Transverse colon (tissue), 4 donors: ENCODE results near the gene SLBP. TPM values are rescaled to one million over a fixed set of nuclear protein-coding genes. Genes with fewer than 3 reads are reported as not detected.

ENCODE experiments used
- DNase-seq: peaks from one replicate; pipeline ENCODE4 v3.0.0-alpha.2; 2019
- H3K27ac ChIP-seq, 4 donors: fragments of 200-600 bp; sonication (generic); 2 replicates each; pipeline ENCODE4 v1.5.1; 2016 to 2018; ENCODE audit warnings: inconsistent platforms in 4 of 4
- H3K27me3 ChIP-seq: fragments of 200-600 bp; sonication (generic); 2 replicates; pipeline ENCODE4 v1.5.1; 2017; ENCODE audit warnings: inconsistent platforms
- H3K36me3 ChIP-seq, 4 donors: fragments of 200-600 bp; sonication (generic); 2 replicates each; pipeline ENCODE4 v1.5.1; 2017 to 2019; ENCODE audit warnings: inconsistent platforms in 4 of 4
- H3K4me1 ChIP-seq, 4 donors: fragments of 200-600 bp; sonication (generic); 2 replicates each; pipeline ENCODE4 v1.5.1; 2017 to 2020; ENCODE audit warnings: inconsistent platforms in 4 of 4
- H3K4me3 ChIP-seq, 4 donors: fragments of 200-600 bp; sonication (generic); 1 replicate in 1 of 4; 2 replicates in 3 of 4; pipeline versions ENCODE4 v1.5.1 to v1.6.1; 2017 to 2019; ENCODE audit warnings: inconsistent platforms in 4 of 4
- H3K9me3 ChIP-seq, 2 donors: fragments of 200-600 bp; sonication (generic); 2 replicates each; pipeline ENCODE4 v1.5.1; 2017 to 2019; ENCODE audit warnings: inconsistent platforms in 2 of 2
- EP300 ChIP-seq: sonication (generic); formaldehyde crosslinking; IDR thresholded peaks from one replicate; pipeline ENCODE4 v1.6.1; 2017; ENCODE audit warnings: antibody characterized with exemption, low read depth
- POLR2A ChIP-seq: fragments of 450-650 bp; IDR thresholded peaks from one replicate; pipeline ENCODE4 v1.6.1; 2016; ENCODE audit warnings: antibody characterized with exemption, mild to moderate bottlenecking, moderate library complexity
- POLR2AphosphoS5 ChIP-seq, 3 donors: sonication (generic); formaldehyde crosslinking; IDR thresholded peaks; one replicate each; pipeline ENCODE4 v1.6.1; 2016; ENCODE audit warnings: antibody characterized with exemption in 3 of 3
- WGBS, 2 donors: methylation state at CpG; one replicate each; pipeline ENCODE4 v1.1.5; 2018; ENCODE audit warnings: low coverage in 1 of 2; 5-methylcytosine and 5-hydroxymethylcytosine counted together
- in situ Hi-C, 4 donors: fragments of 200-750 bp; cut with MboI; loops; one replicate each; pipeline versions ENCODE4 v1.15.0 to v1.15.1; 2017; ENCODE audit warnings: low sequenced_read_pairs in 3 of 4, low pct_ligation_motif_present in 1 of 4, low pct_unique_long_range_greater_than_20kb in 1 of 4
- intact Hi-C: fragments of 100-400 bp; cut with DNase I; formaldehyde crosslinking; loops from one replicate; pipeline ENCODE4 v1.15.1; 2023; ENCODE audit warnings: low total_unique reads
- total RNA-seq, 4 donors: library from RNA; depleted of rRNA; stranded (reverse); fragments of >200 nt; gene quantifications; one replicate each; pipeline ENCODE4 v1.1.0, GENCODE V29; 2016
- TF ChIP-seq, protein P1 (sequence below), 5 experiments: fragments of 200-600 bp in 3 of 5; fragments of 450-650 bp in 2 of 5; sonication (generic) in 3 of 5; IDR thresholded peaks; 1 replicate in 2 of 5; 2 replicates in 3 of 5; pipeline ENCODE4 v1.5.1; 2016 to 2017; ENCODE audit warnings: antibody characterized with exemption in 5 of 5, inconsistent platforms in 3 of 5, mild to moderate bottlenecking in 2 of 5, moderate library complexity in 1 of 5

The SLBP gene
- total RNA-seq, 4 donors from 2014 or later, result 7.6 to 47.5 (median 31.6) TPM

GRCh38 chr4:1714303-1715001 is 2.3 kb upstream of the SLBP start:
- in situ Hi-C loops (no loop called here), intact Hi-C loops (no loop called here)
- 38 to 52% methylated on average over 3 to 9 of the region's 9 CpGs for WGBS, 2 donors
- Histone ChIP-seq H3K27me3 (no peaks in the 10 kb centered on the region), H3K4me1 (peaks cover 19 to 56% (median 42%) of the 10 kb centered on the region in 4 donors), H3K4me3 (no peak overlapping the region), H3K36me3 (peaks cover 0 to 9% (median 0%) of the 10 kb centered on the region in 4 donors), H3K9me3 (no peaks in the 10 kb centered on the region), H3K27ac (peak overlapping the region; percentile 98 to 100 (median 99))
- no peak for DNase-seq
- TF ChIP-seq POLR2A (no peak), EP300 (no peak), POLR2AphosphoS5 (IDR thresholded peaks at IDR 0.05) (no peak)
- TF ChIP-seq, protein P1, sequence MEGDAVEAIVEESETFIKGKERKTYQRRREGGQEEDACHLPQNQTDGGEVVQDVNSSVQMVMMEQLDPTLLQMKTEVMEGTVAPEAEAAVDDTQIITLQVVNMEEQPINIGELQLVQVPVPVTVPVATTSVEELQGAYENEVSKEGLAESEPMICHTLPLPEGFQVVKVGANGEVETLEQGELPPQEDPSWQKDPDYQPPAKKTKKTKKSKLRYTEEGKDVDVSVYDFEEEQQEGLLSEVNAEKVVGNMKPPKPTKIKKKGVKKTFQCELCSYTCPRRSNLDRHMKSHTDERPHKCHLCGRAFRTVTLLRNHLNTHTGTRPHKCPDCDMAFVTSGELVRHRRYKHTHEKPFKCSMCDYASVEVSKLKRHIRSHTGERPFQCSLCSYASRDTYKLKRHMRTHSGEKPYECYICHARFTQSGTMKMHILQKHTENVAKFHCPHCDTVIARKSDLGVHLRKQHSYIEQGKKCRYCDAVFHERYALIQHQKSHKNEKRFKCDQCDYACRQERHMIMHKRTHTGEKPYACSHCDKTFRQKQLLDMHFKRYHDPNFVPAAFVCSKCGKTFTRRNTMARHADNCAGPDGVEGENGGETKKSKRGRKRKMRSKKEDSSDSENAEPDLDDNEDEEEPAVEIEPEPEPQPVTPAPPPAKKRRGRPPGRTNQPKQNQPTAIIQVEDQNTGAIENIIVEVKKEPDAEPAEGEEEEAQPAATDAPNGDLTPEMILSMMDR (IDR thresholded peaks at IDR 0.05), result no peak

DNA sequence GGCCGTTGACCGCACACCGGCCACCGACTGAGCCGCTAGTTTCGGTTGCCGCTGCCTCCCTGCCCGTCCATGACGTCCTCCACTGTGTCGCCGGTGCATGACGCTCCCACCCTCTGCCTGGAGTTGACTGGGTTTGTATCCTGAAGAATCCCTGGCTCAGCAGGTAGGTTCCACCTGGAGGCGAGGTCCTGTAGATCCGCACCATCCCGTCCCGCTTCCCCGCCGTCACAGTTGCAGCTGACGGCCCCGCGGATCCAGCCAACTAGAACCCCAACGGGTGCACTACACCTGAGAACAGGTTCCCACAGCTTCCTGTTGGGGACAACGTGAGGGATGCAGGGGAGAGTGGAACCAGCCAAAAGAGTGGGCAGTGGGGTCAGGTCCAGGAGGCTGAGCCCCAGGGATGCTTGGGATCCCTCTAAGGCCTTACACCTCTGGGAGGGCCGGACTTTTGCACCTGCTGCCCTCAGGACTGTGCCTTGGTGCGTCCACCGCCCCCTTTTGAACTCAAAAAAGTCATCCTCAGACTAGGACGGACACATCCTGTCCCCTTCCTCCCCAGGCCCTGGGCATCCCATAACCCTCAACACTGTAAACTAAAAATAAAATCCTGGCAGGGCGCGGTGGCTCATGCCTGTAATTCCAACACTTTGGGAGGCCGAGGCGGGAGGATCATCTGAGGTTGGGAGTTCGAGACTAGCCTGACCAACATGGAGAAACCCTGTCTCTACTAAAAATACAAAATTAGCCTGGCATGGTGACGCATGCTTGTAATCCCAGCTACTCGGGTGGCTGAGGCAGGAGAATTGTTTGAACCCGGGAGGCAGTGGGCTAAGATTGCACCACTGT is 1.1 kb upstream of the SLBP start:
- H3K27me3 ChIP-seq, result no peaks in the 10 kb centered on the region
- intact Hi-C loops (no loop called here), in situ Hi-C loops (no loop called here)
- H3K36me3 ChIP-seq, result peaks cover 0 to 9% (median 0%) of the 10 kb centered on the region in 4 donors
- no peak for DNase-seq
- peak overlapping the region; percentile 34 to 98 (median 78) for H3K4me3 ChIP-seq
- H3K9me3 ChIP-seq, result no peaks in the 10 kb centered on the region
- 14 to 100% methylated on average over 1 to 29 of the region's 35 CpGs for WGBS, 2 donors
- TF ChIP-seq POLR2A (peak; percentile 0), EP300 (no peak)
- TF ChIP-seq, protein P1 (IDR thresholded peaks at IDR 0.05), result no peak
- peaks cover 18 to 44% (median 35%) of the 10 kb centered on the region in 4 donors for H3K4me1 ChIP-seq
- peak overlapping the region; percentile 98 to 100 (median 99) for H3K27ac ChIP-seq

- WGBS, 2 donors, result 0 to 1% methylated on average over 9 to 55 of the region's 85 CpGs
- TF ChIP-seq POLR2A (no peak), EP300 (no peak), POLR2AphosphoS5 (IDR thresholded peaks at IDR 0.05) (no peak)
- TF ChIP-seq, protein P1 (IDR thresholded peaks at IDR 0.05), result no peak
- in situ Hi-C loops (no loop called here), intact Hi-C loops (no loop called here)
- no peaks in the 10 kb centered on the region for H3K36me3 ChIP-seq
- peaks cover 18 to 43% (median 35%) of the 10 kb centered on the region in 4 donors for H3K4me1 ChIP-seq
- no peaks in the 10 kb centered on the region for H3K27me3 ChIP-seq
- H3K4me3 ChIP-seq, result peak overlapping the region; percentile 69 to 98 (median 91)
- H3K27ac ChIP-seq, result peak overlapping the region; percentile 98 to 100 (median 99)
- H3K9me3 ChIP-seq, result no peaks in the 10 kb centered on the region
- DNase-seq, result peak; percentile 63
Observed at GRCh38 chr4:1711571-1712215, 426 bp downstream of the SLBP start.
